BJ (cell line): ENCODE measurements around the gene NME9. TPM values are rescaled to one million over a fixed set of nuclear protein-coding genes. Genes with fewer than 3 reads are reported as not detected.

ENCODE experiments used
- CTCF ChIA-PET: fragments of 350-600 bp; formaldehyde crosslinking; extraction: SDS; loops from one replicate; lab custom pipeline; 2021; ENCODE audit warnings: antibody characterized with exemption, inconsistent platforms; lab: Yijun Ruan, JAX
- POLR2A ChIA-PET: fragments of 300-600 bp; sonication (Branson Sonifier 250); formaldehyde crosslinking; extraction: SDS; loops from one replicate; lab custom pipeline; 2021; ENCODE audit warnings: antibody characterized with exemption; lab: Charles Lee
- DNase-seq: peaks from one replicate; pipeline ENCODE4 v3.0.0-alpha.2; 2011; ENCODE audit warnings: low read depth
- H3K27me3 ChIP-seq: 2 replicates; pipeline ENCODE4 v1.6.0; 2011; ENCODE audit warnings: low read length; ENCODE audit not compliant: control insufficient read depth, insufficient read depth
- H3K36me3 ChIP-seq: 2 replicates; pipeline ENCODE4 v1.5.1; 2011; ENCODE audit warnings: low read length; ENCODE audit not compliant: control insufficient read depth, insufficient read depth
- H3K4me3 ChIP-seq: 2 replicates; pipeline ENCODE4 v1.5.1; 2011; ENCODE audit warnings: low read depth, mild to moderate bottlenecking, control low read depth, low read length
- polyA plus RNA-seq: library from polyadenylated mRNA; depleted of rRNA; stranded (reverse); fragments of >200 nt; gene quantifications from 2 replicates; pipeline ENCODE4 v1.2.3, GENCODE V29; 2011
- TF ChIP-seq, protein P1 (sequence below): IDR thresholded peaks from 2 replicates; pipeline ENCODE4 v1.5.1; 2011; ENCODE audit warnings: low read depth, mild to moderate bottlenecking, control low read depth, inconsistent platforms, low read length, moderate library complexity; ENCODE audit not compliant: insufficient read depth

The NME9 gene
- polyA plus RNA-seq, 1 experiment: not detected

DNA sequence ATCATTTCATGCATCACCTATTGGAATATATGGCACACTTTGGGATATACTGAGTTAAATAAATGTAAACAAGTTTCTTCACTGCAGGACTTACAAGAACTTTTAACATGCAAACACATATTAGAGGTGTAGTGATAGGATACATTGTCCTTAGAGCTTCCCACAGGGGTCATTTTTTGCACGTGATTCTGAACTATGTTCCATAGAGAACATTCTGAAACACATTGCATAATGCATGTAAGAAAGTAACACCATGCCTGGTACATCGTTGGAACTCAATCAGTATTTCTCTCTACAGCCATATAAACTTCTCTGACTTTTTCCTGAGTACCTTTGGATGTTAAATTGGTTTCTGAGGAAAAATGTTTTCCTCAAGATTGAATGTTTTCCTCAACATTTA, 47.0 kb upstream of the NME9 start:
- no peak overlapping the region for H3K4me3 ChIP-seq
- peaks cover 5% of the 10 kb centered on the region; the same call in 1 of the 2 replicates for H3K36me3 ChIP-seq
- POLR2A ChIA-PET: no interaction called here
- CTCF ChIA-PET: no interaction called here
- no peaks in the 10 kb centered on the region for H3K27me3 ChIP-seq
- TF ChIP-seq, protein P1, sequence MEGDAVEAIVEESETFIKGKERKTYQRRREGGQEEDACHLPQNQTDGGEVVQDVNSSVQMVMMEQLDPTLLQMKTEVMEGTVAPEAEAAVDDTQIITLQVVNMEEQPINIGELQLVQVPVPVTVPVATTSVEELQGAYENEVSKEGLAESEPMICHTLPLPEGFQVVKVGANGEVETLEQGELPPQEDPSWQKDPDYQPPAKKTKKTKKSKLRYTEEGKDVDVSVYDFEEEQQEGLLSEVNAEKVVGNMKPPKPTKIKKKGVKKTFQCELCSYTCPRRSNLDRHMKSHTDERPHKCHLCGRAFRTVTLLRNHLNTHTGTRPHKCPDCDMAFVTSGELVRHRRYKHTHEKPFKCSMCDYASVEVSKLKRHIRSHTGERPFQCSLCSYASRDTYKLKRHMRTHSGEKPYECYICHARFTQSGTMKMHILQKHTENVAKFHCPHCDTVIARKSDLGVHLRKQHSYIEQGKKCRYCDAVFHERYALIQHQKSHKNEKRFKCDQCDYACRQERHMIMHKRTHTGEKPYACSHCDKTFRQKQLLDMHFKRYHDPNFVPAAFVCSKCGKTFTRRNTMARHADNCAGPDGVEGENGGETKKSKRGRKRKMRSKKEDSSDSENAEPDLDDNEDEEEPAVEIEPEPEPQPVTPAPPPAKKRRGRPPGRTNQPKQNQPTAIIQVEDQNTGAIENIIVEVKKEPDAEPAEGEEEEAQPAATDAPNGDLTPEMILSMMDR: no peak
- DNase-seq: no peak

DNA sequence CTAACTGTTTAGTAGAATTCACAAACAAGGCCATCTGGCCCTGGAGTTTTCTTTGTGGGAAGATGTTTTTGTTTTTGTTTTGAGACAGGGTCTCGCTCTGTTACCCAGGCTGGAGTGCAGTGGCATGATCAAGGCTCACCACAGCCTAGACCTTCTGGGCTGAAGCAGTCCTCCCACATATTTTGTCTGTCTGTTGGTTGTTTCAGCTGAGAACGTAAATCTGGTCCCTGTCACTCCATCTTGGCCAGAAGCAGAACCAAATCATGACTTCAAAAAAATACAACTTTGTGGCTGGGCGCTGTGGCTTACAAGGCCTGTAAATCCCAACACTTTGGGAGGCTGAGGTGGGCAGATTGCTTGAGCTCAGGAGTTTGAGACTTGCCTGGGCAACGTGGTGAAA, 45.8 kb upstream of the NME9 start:
- DNase-seq: no peak
- TF ChIP-seq, protein P1: no peak
- H3K27me3 ChIP-seq: no peaks in the 10 kb centered on the region
- ChIA-PET POLR2A (no interaction called here), CTCF (no interaction called here)
- H3K4me3 ChIP-seq: no peak overlapping the region
- peaks cover 5% of the 10 kb centered on the region; the same call in 1 of the 2 replicates for H3K36me3 ChIP-seq

DNA sequence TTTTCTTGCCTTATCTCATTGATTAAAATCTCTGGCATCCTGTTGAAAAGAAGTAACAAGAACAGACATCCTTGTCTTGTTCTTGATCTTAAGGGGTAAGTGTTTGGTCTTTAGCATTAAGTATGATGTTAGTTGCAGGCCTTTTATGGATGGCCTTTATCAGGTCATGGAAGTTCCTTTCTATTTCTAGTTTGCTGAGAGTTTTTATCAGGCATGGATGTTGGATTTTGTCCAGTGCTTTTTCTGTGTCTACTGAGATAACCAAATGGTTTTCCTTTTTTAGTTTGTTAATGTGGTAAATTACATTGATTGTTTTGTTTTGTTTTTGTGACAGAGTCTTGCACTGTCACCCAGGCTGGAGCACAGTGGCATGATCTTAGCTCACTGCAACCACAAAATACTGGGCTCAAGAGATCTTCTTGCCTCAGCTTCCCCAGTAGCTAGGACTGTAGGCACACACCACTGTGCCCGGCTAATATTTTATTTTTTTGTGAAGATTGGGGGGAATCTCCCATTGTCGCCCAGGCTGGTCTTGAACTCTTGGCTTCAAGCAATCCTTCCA, 45.0 kb upstream of the NME9 start:
- Histone ChIP-seq H3K4me3 (no peak overlapping the region), H3K36me3 (peaks cover 7% of the 10 kb centered on the region), H3K27me3 (no peaks in the 10 kb centered on the region)
- TF ChIP-seq, protein P1: no peak
- no peak for DNase-seq
- CTCF ChIA-PET: no interaction called here
- POLR2A ChIA-PET: no interaction called here

DNA sequence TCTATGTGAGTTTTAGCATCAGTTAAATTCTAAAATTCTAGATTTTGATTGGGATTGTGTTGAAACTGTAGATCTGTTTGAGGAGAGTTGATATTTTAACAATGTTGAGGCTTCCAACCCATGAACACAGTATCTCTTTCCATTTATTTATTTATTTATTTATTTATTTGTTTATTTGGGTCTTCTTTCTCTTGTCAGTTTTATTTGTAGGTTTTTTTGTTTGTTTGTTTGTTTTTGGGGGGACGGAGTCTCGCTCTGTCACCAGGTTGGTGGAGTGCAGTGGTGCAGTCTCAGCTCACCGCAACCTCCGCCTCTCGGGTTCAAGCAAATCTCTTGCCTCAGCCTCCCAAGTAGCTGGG, 44.1 kb upstream of the NME9 start:
- ChIA-PET CTCF (no interaction called here), POLR2A (no interaction called here)
- no peak for DNase-seq
- Histone ChIP-seq H3K4me3 (no peak overlapping the region), H3K27me3 (no peaks in the 10 kb centered on the region), H3K36me3 (peaks cover 7% of the 10 kb centered on the region)
- TF ChIP-seq, protein P1: no peak

DNA sequence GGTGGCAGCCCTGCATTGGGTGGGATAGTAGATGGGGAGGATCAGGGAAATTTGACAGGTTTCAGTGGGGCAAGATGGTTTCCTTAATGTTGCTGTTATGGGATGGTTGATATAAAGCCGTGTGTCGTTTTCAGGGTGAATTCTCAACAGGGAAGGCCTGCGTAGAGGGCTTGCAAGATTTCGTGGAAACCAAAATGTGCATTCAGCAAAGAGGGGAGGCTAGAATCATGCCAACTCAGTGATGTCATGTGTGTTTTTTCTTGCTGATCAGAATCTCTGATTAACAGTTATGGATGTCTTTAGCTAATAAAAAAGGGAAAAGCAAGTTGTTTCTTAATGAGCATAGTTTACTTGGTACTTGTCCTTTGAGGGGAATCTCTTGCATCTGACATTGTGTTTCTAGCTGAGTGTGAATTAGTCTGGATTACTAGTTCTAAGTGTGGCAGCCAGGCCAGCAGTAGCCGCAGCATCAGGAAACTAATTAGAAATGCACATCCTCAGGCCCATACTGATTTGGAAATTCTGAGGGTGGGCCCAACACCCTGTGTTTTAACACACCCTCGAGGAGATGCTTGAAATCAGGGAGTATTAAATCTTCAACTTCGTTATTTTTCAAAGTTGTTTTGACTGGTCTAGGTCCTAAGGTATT, 43.6 kb upstream of the NME9 start:
- DNase-seq: no peak
- Histone ChIP-seq H3K4me3 (no peak overlapping the region), H3K27me3 (no peaks in the 10 kb centered on the region), H3K36me3 (peaks cover 7% of the 10 kb centered on the region)
- TF ChIP-seq, protein P1: no peak
- CTCF ChIA-PET: no interaction called here
- POLR2A ChIA-PET: no interaction called here
